GM21717 (cell line): ENCODE measurements around the gene CFHR3.
"Not testable (repeated sequence)": the region's sequence is repeated elsewhere in the genome, so short reads cannot be mapped to it uniquely, and the experiment has no call there.

Experiments
- ATAC-seq: cut with Tn5 transposase; IDR thresholded peaks from one replicate; pipeline ENCODE4 v1.9.1; 2021; ENCODE audit warnings: mild to moderate bottlenecking, moderate library complexity; ENCODE audit not compliant: unreplicated experiment

Gene CFHR3

GRCh38 chr1:196774603-196775002 lies at the start of gene CFHR3:
Gene CFHR3, plus strand, starts transcription at chr1:196774840. Its CDS starts 47 bp downstream, at chr1:196774887.
- ATAC-seq: peak; percentile 90

GRCh38 chr1:196732526-196732925 lies 42.1 kb upstream of the CFHR3 start:
- ATAC-seq: no peak

GRCh38 chr1:196733091-196733970 lies 41.3 kb upstream of the CFHR3 start:
- no peak for ATAC-seq

- no peak for ATAC-seq
These were observed 40.6 kb upstream of the CFHR3 start for GRCh38 chr1:196734006-196734405.

- ATAC-seq: no peak
These were observed 40.2 kb upstream of the CFHR3 start for GRCh38 chr1:196734460-196734859.

- no peak for ATAC-seq
These were observed 35.9 kb upstream of the CFHR3 start for GRCh38 chr1:196738730-196739129.

- peak; percentile 90 for ATAC-seq
These were observed 31.4 kb upstream of the CFHR3 start for GRCh38 chr1:196743244-196743643.

- not testable (repeated sequence) for ATAC-seq
These were observed 9.5 kb upstream of the CFHR3 start for GRCh38 chr1:196765019-196765740.

- not testable (repeated sequence) for ATAC-seq
These were observed 4.8 kb upstream of the CFHR3 start for GRCh38 chr1:196769823-196770222.

- ATAC-seq: no peak
These were observed 927 bp upstream of the CFHR3 start for GRCh38 chr1:196773713-196774112.

GRCh38 chr1:196774175-196774574 lies 465 bp upstream of the CFHR3 start:
- no peak for ATAC-seq

GRCh38 chr1:196777603-196778002 lies 3.0 kb downstream of the CFHR3 start:
- no peak for ATAC-seq

- ATAC-seq: no peak
These were observed 4.5 kb downstream of the CFHR3 start for GRCh38 chr1:196779093-196779492.

- ATAC-seq: not testable (repeated sequence)
These were observed 16.6 kb downstream of the CFHR3 start for GRCh38 chr1:196791252-196791651.

GRCh38 chr1:196794103-196794502 lies 19.5 kb downstream of the CFHR3 start:
- ATAC-seq: not testable (repeated sequence)

- no peak for ATAC-seq
These were observed 23.3 kb downstream of the CFHR3 start for GRCh38 chr1:196797891-196798290.

- ATAC-seq: not testable (repeated sequence)
These were observed 27.3 kb downstream of the CFHR3 start for GRCh38 chr1:196801920-196802319.

- ATAC-seq: no peak
These were observed 34.0 kb downstream of the CFHR3 start for GRCh38 chr1:196808529-196809235.

GRCh38 chr1:196817442-196817841 lies 42.8 kb downstream of the CFHR3 start:
- ATAC-seq: not testable (repeated sequence)

- ATAC-seq: not testable (repeated sequence)
These were observed 44.9 kb downstream of the CFHR3 start, which contains the start of gene CFHR1 for GRCh38 chr1:196819531-196819930. Gene CFHR1, plus strand, starts transcription at chr1:196819731. Its CDS starts 114 bp downstream, at chr1:196819845.

- ATAC-seq: peak; percentile 96
These were observed 53.2 kb downstream of the CFHR3 start for GRCh38 chr1:196827860-196828259.
